22Rv1 (cell line): ENCODE measurements around the gene EVI2A.

Source experiments
- CTCF ChIP-seq: fragments of 450-650 bp; IDR thresholded peaks from 2 replicates; pipeline ENCODE4 v1.5.1; 2017; ENCODE audit warnings: mild to moderate bottlenecking
- ZFX ChIP-seq: fragments of 450-650 bp; IDR thresholded peaks from 2 replicates; pipeline ENCODE4 v1.6.1; 2017; ENCODE audit warnings: antibody characterized with exemption, borderline replicate concordance

- no peak for TF ChIP-seq CTCF
- no peak for TF ChIP-seq ZFX
These were observed 7.2 kb downstream of the EVI2A start, which contains the start of gene EVI2B for GRCh38 chr17:31313982-31314781.
